GM15510 (cell line): ENCODE results near the gene BAMBI.

ENCODE experiments used
- POLR2A ChIP-seq: IDR thresholded peaks from 3 replicates; pipeline ENCODE4 v1.6.1; 2011; ENCODE audit warnings: borderline replicate concordance; ENCODE audit not compliant: insufficient read length; ENCODE audit errors: extremely low read depth

The BAMBI gene

DNA sequence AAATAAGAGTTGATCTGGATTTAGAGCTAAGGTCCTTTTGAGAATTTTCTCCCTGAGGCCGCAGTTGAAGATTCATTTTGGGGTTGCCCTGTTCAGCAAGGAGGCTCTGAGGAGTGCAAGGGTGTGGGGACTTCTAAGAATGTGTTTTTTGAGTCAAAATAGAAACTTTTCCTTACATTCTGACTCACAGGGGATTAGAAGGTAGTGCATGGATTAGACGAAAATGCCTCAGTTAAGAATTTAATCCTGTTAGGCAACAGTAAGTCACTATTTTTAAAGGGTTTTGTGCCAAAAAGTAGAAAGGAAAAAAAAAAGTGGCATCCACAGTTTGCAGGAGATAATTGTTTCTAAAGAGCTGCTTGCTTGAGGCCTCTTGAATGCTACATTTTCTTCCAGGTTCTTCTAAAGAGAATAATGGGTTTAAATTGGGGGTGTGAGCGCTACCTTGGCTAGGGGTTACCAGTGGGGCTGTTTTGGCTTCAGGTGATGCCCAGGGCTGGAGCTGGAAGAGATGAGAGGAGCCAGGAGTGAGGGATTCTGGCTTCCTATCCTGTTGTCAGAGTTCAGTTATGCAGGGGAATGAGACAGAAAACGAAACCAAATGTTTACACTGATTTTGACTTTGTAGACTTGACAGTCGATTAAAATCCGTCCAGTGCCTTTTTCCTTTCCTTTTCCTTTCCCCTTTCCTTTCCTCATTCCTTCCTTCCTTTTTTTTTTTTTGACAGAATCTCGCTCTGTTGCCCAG is 52.9 kb downstream of the BAMBI start:
- TF ChIP-seq POLR2A: no peak

DNA sequence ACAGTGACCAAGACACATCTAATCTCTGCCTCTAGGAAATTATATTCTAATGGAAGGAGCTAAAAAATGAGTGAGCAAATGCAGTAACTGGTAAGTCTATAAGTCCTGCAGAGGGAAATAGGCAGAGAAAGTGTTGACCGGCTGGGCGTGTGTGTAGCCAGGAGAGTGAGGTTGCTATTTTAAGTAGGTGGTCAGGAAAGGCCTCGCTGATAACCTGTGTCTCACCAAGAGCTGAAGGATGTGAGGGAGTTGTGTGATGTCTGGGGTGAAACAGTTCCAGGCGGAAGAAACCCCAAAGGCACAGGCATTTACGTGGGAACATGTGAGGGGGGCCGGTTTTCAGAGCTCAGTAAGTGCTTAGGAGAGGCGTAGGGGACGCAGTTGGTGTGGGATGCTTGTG is 54.8 kb downstream of the BAMBI start:
- no peak for TF ChIP-seq POLR2A
